ENCODE data around the gene GALNT10. TPM values are rescaled to one million over a fixed set of nuclear protein-coding genes. Genes with fewer than 3 reads are reported as not detected.

GALNT10 gene
- total RNA-seq, 1 experiment from 2014 or later: 22.9 TPM

DNA sequence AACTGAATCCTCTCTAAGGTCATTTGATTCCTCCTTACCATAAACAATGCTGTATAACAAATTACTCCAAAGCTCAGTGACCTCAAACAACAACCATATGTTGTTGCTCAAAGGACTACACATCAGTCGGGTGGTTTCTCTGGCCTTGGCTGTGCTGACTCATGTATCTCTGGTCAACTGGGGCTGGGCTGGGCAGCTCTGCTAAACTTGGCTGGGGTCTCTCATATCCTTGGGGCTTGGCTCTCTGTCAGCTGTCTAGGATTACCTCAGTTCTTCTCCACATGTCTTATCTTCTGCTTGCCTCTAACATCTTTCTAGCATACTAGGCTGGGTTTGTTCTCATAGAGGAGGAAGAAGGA, 86.4 kb downstream of the GALNT10 start:
- no peak overlapping the region for H3K4me3 Mint-ChIP-seq
- no peaks in the 10 kb centered on the region for H3K36me3 Mint-ChIP-seq
- POLR2A ChIA-PET: no interaction called here
- no peaks in the 10 kb centered on the region for H3K27me3 Mint-ChIP-seq (ENCODE audit: low read depth)
- H3K4me1 Mint-ChIP-seq: no peaks in the 10 kb centered on the region; the same call in 1 of the 2 replicates
- H3K9me3 Mint-ChIP-seq: no peaks in the 10 kb centered on the region
- TF ChIP-seq SMAD3 (CRISPR knock-in tag; IDR thresholded peaks at IDR 0.05; ENCODE audit: borderline replicate concordance): no peak
- TF ChIP-seq PRRX2 (CRISPR knock-in tag; IDR thresholded peaks at IDR 0.05): no peak
- no peak for TF ChIP-seq AFF4 (CRISPR knock-in tag; IDR thresholded peaks at IDR 0.05; ENCODE audit: borderline replicate concordance)
- no peak for TF ChIP-seq ELF4 (CRISPR knock-in tag; IDR thresholded peaks at IDR 0.05; ENCODE audit: low read depth)
- TF ChIP-seq ZNF416 (CRISPR knock-in tag; IDR thresholded peaks at IDR 0.05): no peak
- TF ChIP-seq SOX15 (CRISPR knock-in tag; IDR thresholded peaks at IDR 0.05): no peak
- TF ChIP-seq CREM (CRISPR knock-in tag; IDR thresholded peaks at IDR 0.05): no peak
- TF ChIP-seq AR (CRISPR knock-in tag; IDR thresholded peaks at IDR 0.05): no peak
- TF ChIP-seq OVOL2 (CRISPR knock-in tag; IDR thresholded peaks at IDR 0.05; ENCODE audit: borderline replicate concordance): no peak
- no peak for TF ChIP-seq NR2C2 (CRISPR knock-in tag; IDR thresholded peaks at IDR 0.05)
- TF ChIP-seq RORB (CRISPR knock-in tag; IDR thresholded peaks at IDR 0.05): no peak
- no peak for TF ChIP-seq USF2 (CRISPR knock-in tag; IDR thresholded peaks at IDR 0.05)
- TF ChIP-seq TEAD4 (CRISPR knock-in tag; IDR thresholded peaks at IDR 0.05): no peak
- TF ChIP-seq GABPB1 (CRISPR knock-in tag; IDR thresholded peaks at IDR 0.05): no peak
- TF ChIP-seq, protein P1, sequence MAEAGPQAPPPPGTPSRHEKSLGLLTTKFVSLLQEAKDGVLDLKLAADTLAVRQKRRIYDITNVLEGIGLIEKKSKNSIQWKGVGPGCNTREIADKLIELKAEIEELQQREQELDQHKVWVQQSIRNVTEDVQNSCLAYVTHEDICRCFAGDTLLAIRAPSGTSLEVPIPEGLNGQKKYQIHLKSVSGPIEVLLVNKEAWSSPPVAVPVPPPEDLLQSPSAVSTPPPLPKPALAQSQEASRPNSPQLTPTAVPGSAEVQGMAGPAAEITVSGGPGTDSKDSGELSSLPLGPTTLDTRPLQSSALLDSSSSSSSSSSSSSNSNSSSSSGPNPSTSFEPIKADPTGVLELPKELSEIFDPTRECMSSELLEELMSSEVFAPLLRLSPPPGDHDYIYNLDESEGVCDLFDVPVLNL (CRISPR knock-in tag; IDR thresholded peaks at IDR 0.05; ENCODE audit: borderline replicate concordance, low read depth): no peak
- no peak for TF ChIP-seq FOXJ3 (CRISPR knock-in tag; IDR thresholded peaks at IDR 0.05; ENCODE audit: borderline replicate concordance)
- ATAC-seq: no peak
- H3K27ac Mint-ChIP-seq: no peak overlapping the region
- CTCF ChIA-PET: no interaction called here
- DNase-seq (ENCODE audit: low spot score): no peak

DNA sequence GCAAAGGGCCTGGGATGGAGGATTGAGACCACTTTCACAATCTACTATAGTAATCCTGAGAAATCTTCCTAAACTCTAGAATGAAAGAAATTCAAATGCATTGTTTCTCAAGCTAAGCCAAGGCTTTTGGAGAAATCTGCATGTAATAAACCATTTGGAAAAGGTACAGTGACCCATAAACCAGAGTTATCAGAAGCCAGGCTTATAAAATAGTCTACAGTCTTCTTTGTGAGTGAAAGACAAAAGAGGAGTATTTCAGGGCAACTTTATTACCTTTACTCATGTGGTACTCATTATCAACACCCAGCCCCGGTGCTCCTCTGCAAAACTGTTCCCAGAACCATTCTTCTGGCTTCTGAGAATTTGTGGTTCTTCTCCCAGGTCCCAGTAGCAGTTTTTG, 87.0 kb downstream of the GALNT10 start:
- Mint-ChIP-seq H3K27me3 (ENCODE audit: low read depth) (no peaks in the 10 kb centered on the region), H3K4me1 (no peaks in the 10 kb centered on the region), H3K36me3 (no peaks in the 10 kb centered on the region), H3K9me3 (no peaks in the 10 kb centered on the region), H3K27ac (no peak overlapping the region), H3K4me3 (no peak overlapping the region)
- ChIA-PET POLR2A (no interaction called here), CTCF (no interaction called here)
- no peak for ATAC-seq
- DNase-seq (ENCODE audit: low spot score): no peak
- TF ChIP-seq SOX15 (CRISPR knock-in tag; IDR thresholded peaks at IDR 0.05): no peak
- TF ChIP-seq AR (CRISPR knock-in tag; IDR thresholded peaks at IDR 0.05): no peak
- TF ChIP-seq, protein P2, sequence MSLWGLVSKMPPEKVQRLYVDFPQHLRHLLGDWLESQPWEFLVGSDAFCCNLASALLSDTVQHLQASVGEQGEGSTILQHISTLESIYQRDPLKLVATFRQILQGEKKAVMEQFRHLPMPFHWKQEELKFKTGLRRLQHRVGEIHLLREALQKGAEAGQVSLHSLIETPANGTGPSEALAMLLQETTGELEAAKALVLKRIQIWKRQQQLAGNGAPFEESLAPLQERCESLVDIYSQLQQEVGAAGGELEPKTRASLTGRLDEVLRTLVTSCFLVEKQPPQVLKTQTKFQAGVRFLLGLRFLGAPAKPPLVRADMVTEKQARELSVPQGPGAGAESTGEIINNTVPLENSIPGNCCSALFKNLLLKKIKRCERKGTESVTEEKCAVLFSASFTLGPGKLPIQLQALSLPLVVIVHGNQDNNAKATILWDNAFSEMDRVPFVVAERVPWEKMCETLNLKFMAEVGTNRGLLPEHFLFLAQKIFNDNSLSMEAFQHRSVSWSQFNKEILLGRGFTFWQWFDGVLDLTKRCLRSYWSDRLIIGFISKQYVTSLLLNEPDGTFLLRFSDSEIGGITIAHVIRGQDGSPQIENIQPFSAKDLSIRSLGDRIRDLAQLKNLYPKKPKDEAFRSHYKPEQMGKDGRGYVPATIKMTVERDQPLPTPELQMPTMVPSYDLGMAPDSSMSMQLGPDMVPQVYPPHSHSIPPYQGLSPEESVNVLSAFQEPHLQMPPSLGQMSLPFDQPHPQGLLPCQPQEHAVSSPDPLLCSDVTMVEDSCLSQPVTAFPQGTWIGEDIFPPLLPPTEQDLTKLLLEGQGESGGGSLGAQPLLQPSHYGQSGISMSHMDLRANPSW (CRISPR knock-in tag; conservative IDR thresholded peaks at IDR 0.05; ENCODE audit: low read depth): no peak
- TF ChIP-seq USF1 (CRISPR knock-in tag; IDR thresholded peaks at IDR 0.05): no peak

All from WTC11 (cell line).